ENCODE measurements around the gene KRTAP10-1.
"Not testable (repeated sequence)": the region's sequence is repeated elsewhere in the genome, so short reads cannot be mapped to it uniquely, and the experiment has no call there.

The KRTAP10-1 gene

GRCh38 chr21:44539991-44540666, at the start of gene KRTAP10-1:
Gene KRTAP10-1 (minus strand): TSS chr21:44540195. CDS start chr21:44540150, 45 bp downstream.
- DNase-seq: no peak

GRCh38 chr21:44589094-44589493, 49.1 kb upstream of the KRTAP10-1 start:
- no peak for DNase-seq

- no peak for DNase-seq
Measured at GRCh38 chr21:44585892-44586291, 45.9 kb upstream of the KRTAP10-1 start.

GRCh38 chr21:44583800-44584147, 43.8 kb upstream of the KRTAP10-1 start:
- peak; percentile 30 for DNase-seq

- DNase-seq: no peak
Measured at GRCh38 chr21:44583089-44583799, 43.2 kb upstream of the KRTAP10-1 start.

- no peak for DNase-seq
Measured at GRCh38 chr21:44582055-44582454, 42.1 kb upstream of the KRTAP10-1 start.

GRCh38 chr21:44581158-44581557, 41.2 kb upstream of the KRTAP10-1 start:
- no peak for DNase-seq

GRCh38 chr21:44580231-44580821, 40.3 kb upstream of the KRTAP10-1 start, which contains the start of gene KRTAP10-5:
Gene KRTAP10-5 (minus strand): TSS chr21:44580604. CDS start chr21:44580578, 26 bp downstream.
- DNase-seq: not testable (repeated sequence)

GRCh38 chr21:44579833-44580144, 39.8 kb upstream of the KRTAP10-1 start:
- no peak for DNase-seq

- DNase-seq: no peak
Measured at GRCh38 chr21:44579056-44579832, 39.2 kb upstream of the KRTAP10-1 start.

GRCh38 chr21:44578371-44579055, 38.5 kb upstream of the KRTAP10-1 start:
- no peak for DNase-seq

- no peak for DNase-seq
Measured at GRCh38 chr21:44576025-44576420, 36.0 kb upstream of the KRTAP10-1 start.

- no peak for DNase-seq
Measured at GRCh38 chr21:44575307-44576024, 35.5 kb upstream of the KRTAP10-1 start.

GRCh38 chr21:44574457-44575306, 34.7 kb upstream of the KRTAP10-1 start:
- no peak for DNase-seq

GRCh38 chr21:44573630-44574456, 33.8 kb upstream of the KRTAP10-1 start, which contains the start of gene KRTAP10-4:
Gene KRTAP10-4 (plus strand): TSS chr21:44573729. CDS start chr21:44573759, 30 bp downstream.
- DNase-seq: not testable (repeated sequence)

- no peak for DNase-seq
Measured at GRCh38 chr21:44572959-44573583, 33.1 kb upstream of the KRTAP10-1 start.

GRCh38 chr21:44571844-44572782, 32.1 kb upstream of the KRTAP10-1 start:
- no peak for DNase-seq

GRCh38 chr21:44571296-44571695, 31.3 kb upstream of the KRTAP10-1 start:
- DNase-seq: no peak
